Left ventricle myocardium inferior (tissue), 1 donor: Measurements from ENCODE around the gene CACNA1C. TPM values are rescaled to one million over a fixed set of nuclear protein-coding genes. Genes with fewer than 3 reads are reported as not detected.

Experiments
- DNase-seq: peaks from one replicate; pipeline ENCODE4 v3.0.0-alpha.2; 2020
- H3K27ac ChIP-seq: fragments of 200-600 bp; replicated peaks from 2 replicates; pipeline ENCODE4 v1.8.0; 2021
- H3K27me3 ChIP-seq: fragments of 200-600 bp; 2 replicates; pipeline ENCODE4 v1.8.0; 2021; ENCODE audit warnings: low read depth
- H3K36me3 ChIP-seq: fragments of 200-600 bp; 2 replicates; pipeline ENCODE4 v1.8.0; 2021
- H3K4me1 ChIP-seq: fragments of 200-600 bp; 2 replicates; pipeline ENCODE4 v1.8.0; 2021
- H3K4me3 ChIP-seq: fragments of 200-600 bp; 2 replicates; pipeline ENCODE4 v1.8.0; 2021; ENCODE audit warnings: mild to moderate bottlenecking, moderate library complexity
- H3K9me3 ChIP-seq: fragments of 200-600 bp; replicated peaks from 2 replicates; pipeline ENCODE4 v1.8.0; 2021
- intact Hi-C: fragments of 100-400 bp; cut with micrococcal nuclease; formaldehyde crosslinking; loops from one replicate; pipeline ENCODE4 v1.11.0; 2022
- total RNA-seq: library from RNA; stranded (reverse); fragmentation: NEBNext Ultra II Directional; extraction: Animal tissue kit (Norgen Biotek cat#: 25700); gene quantifications from one replicate; pipeline ENCODE4 v1.2.1, GENCODE V29; 2021
- TF ChIP-seq, protein P1 (sequence below): fragments of 200-600 bp; IDR thresholded peaks from 2 replicates; pipeline ENCODE4 v1.8.0; 2021; ENCODE audit warnings: antibody characterized with exemption, mild to moderate bottlenecking, borderline replicate concordance
- donor health status: DM: no; HTN: yes; CAD: no; lungs with severe emphysema.

Gene CACNA1C
- total RNA-seq, 1 donor from 2014 or later, result 137 TPM

DNA sequence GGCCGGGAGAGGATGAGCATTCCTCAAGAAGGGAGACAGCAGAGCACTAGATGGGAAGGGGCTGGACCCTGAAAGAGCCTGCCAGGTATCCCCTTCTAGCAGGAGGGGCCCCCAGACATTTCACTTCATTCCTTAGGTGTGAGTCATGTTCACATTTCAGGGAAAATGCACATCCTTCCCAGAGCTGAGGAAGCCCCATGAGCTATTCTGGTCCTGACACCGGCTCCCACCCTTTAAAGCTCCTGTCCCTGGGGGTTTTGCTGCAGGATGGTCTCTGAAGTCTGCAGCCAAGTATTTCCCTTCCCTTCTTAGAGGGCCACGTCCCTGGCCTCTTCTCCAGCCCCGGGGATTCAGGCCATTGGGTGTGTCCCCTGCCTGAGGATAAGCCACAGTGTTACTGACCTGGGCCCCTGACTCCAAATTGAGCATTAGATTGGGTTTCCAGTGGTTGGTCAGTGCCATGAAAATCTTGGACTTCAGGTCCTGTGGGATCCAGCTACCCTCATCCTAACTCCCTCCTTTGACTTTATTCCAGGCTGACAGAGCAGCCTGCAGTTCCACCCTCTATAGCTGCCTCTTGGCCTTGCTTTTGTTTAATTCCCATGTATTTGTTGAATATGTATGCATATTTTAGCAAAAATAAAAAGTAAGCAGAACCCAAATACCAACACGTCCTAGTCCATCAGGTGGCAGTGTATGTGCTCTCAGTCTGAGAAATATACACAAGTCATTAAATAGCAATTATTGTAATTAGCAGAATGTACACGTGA, 267.1 kb downstream of the CACNA1C start:
- TF ChIP-seq, protein P1, sequence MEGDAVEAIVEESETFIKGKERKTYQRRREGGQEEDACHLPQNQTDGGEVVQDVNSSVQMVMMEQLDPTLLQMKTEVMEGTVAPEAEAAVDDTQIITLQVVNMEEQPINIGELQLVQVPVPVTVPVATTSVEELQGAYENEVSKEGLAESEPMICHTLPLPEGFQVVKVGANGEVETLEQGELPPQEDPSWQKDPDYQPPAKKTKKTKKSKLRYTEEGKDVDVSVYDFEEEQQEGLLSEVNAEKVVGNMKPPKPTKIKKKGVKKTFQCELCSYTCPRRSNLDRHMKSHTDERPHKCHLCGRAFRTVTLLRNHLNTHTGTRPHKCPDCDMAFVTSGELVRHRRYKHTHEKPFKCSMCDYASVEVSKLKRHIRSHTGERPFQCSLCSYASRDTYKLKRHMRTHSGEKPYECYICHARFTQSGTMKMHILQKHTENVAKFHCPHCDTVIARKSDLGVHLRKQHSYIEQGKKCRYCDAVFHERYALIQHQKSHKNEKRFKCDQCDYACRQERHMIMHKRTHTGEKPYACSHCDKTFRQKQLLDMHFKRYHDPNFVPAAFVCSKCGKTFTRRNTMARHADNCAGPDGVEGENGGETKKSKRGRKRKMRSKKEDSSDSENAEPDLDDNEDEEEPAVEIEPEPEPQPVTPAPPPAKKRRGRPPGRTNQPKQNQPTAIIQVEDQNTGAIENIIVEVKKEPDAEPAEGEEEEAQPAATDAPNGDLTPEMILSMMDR, result no peak
- Histone ChIP-seq H3K9me3 (no peaks in the 10 kb centered on the region), H3K36me3 (no peaks in the 10 kb centered on the region), H3K4me1 (peaks cover 96% of the 10 kb centered on the region), H3K4me3 (no peak overlapping the region), H3K27ac (peak overlapping the region; percentile 74), H3K27me3 (no peaks in the 10 kb centered on the region)
- peak; percentile 39 for DNase-seq
- intact Hi-C loops, result no loop called here

DNA sequence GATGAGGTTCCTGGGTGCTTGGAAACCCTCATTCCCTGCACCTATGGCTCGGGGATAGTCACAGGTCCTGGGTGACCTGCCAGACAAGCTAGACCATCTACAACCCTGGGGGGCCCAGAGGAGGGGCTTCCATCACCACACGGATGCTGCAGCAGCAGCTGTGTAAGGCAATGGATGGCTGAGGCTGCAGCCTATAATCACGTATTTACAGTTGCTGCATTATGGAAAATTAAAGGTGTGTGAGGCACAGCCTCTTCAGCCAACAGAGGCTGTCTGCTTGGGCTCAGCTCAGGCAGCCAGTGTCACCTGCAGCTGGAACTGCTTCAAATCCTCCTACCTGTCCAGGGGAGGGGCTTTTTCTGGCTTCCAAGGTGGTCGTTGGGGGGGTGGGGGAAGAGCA, 268.1 kb downstream of the CACNA1C start:
- TF ChIP-seq, protein P1, result no peak
- Histone ChIP-seq H3K27ac (peak overlapping the region; percentile 74), H3K9me3 (no peaks in the 10 kb centered on the region), H3K36me3 (no peaks in the 10 kb centered on the region), H3K27me3 (no peaks in the 10 kb centered on the region), H3K4me1 (peaks cover 98% of the 10 kb centered on the region), H3K4me3 (no peak overlapping the region)
- intact Hi-C loops, result no loop called here
- no peak for DNase-seq

DNA sequence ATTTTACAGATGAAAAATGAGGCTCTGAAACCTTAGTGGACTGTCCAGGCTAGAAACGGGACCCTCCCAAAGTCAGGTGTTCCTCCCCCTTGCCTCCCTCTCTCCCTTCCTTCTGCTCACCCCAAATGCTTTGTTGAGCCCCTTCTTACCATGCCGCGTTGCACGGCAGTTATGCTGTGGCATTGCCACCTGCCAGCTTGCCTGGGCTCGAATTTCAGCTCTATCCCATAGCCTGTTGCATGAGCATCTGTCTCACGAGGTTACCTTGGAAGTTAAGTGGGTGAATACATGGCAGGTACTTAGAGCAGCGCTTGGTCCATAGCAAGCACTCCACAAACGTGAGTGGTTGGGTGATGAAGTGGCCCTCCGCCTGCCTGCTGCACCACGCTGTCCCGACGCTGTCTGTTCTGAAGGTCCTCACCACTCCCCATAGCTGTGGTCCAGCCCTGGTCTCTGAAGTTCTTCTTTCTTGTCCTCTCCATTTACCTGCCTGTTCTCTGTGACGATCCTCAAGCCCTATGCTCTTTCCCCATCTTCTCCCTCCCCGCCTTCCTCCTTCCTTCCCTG, 269.9 kb downstream of the CACNA1C start:
- TF ChIP-seq, protein P1, result no peak
- Histone ChIP-seq H3K9me3 (no peaks in the 10 kb centered on the region), H3K27ac (peak overlapping the region; percentile 70), H3K27me3 (no peaks in the 10 kb centered on the region), H3K4me1 (peaks cover 90% of the 10 kb centered on the region), H3K4me3 (no peak overlapping the region), H3K36me3 (no peaks in the 10 kb centered on the region)
- intact Hi-C loops, result no loop called here
- no peak for DNase-seq

DNA sequence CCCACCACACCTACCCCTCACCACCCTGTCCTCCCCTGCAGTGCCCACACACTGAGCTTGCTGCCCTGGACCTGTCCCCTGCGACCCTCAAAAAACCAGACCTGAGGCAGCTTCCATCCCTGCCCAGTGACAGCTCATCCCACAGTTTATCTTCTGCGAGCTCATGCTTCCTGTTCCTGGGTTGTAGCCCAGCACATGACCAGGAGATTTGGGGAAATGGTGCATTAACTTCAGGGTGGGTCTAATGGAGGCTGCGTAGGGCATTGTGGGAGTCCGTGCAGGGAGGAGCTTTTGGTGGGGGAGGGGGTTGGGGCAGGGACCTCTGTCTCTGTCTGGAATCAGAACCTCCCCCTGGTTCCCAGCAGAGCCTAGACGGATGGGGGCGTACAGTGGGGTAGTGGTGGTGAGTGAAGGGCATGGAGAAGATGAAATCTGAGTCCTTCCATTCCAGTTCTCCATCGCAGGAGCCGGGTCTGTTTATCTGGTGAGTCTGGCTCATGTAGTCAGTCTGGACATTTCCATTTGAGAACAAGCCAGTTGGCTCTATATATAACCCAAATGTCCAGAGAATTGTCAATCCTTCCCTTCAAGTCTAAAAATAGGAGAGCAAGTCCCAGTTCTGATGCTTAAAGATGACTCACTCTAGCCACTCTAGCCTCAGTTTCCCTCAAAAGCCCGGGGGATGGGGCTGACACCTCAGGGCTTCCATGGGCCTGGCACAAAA, 270.9 kb downstream of the CACNA1C start:
- Histone ChIP-seq H3K27ac (peak overlapping the region; percentile 70), H3K36me3 (no peaks in the 10 kb centered on the region), H3K27me3 (no peaks in the 10 kb centered on the region), H3K4me3 (no peak overlapping the region), H3K4me1 (peaks cover 84% of the 10 kb centered on the region), H3K9me3 (no peaks in the 10 kb centered on the region)
- no peak for DNase-seq
- TF ChIP-seq, protein P1, result no peak
- intact Hi-C loops, result no loop called here

DNA sequence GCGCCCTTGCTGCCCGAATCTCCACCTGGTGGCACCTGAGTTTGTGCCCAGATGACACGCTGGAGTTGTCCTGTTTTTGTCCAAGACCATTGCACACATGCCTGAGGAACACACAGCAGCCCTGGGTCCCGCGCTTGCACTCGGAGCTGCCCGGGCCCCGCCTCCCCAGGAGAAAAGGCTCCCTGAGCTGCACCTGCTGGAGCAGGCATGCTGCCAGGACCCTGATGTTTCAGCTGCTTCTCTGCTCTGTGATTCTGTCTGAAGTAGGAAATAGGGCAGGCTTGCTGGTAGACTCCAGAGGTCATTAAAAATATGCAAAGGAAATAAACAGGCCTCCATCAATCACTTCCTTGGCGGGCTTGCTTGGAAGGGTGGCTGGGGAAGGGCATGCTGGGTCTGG, 271.6 kb downstream of the CACNA1C start:
- Histone ChIP-seq H3K36me3 (no peaks in the 10 kb centered on the region), H3K9me3 (no peaks in the 10 kb centered on the region), H3K4me1 (peaks cover 84% of the 10 kb centered on the region), H3K4me3 (no peak overlapping the region), H3K27ac (peak overlapping the region; percentile 70), H3K27me3 (no peaks in the 10 kb centered on the region)
- TF ChIP-seq, protein P1, result no peak
- intact Hi-C loops, result no loop called here
- DNase-seq, result no peak
